Endothelial cell (in vitro differentiated cells): Measurements from ENCODE around the gene DLG1. TPM values are rescaled to one million over a fixed set of nuclear protein-coding genes. Genes with fewer than 3 reads are reported as not detected.

Experiments
- DNase-seq: peaks from one replicate; pipeline ENCODE4 v3.0.0; 2021; ENCODE audit warnings: low spot score
- H3K27ac Mint-ChIP-seq: one replicate; pipeline ENCODE4 v1.8.0; 2021; ENCODE audit warnings: mixed read lengths, inconsistent platforms; ENCODE audit not compliant: unreplicated experiment
- H3K27me3 Mint-ChIP-seq: one replicate; pipeline ENCODE4 v1.8.0; 2021; ENCODE audit warnings: mild to moderate bottlenecking, moderate library complexity, mixed read lengths, inconsistent platforms; ENCODE audit not compliant: unreplicated experiment
- H3K36me3 Mint-ChIP-seq: one replicate; pipeline ENCODE4 v1.8.0; 2021; ENCODE audit warnings: mild to moderate bottlenecking, low read depth, mixed read lengths, inconsistent platforms; ENCODE audit not compliant: unreplicated experiment
- H3K4me1 Mint-ChIP-seq: one replicate; pipeline ENCODE4 v1.8.0; 2021; ENCODE audit warnings: mild to moderate bottlenecking, mixed read lengths, inconsistent platforms; ENCODE audit not compliant: unreplicated experiment
- H3K4me3 Mint-ChIP-seq: one replicate; pipeline ENCODE4 v1.8.0; 2021; ENCODE audit warnings: mild to moderate bottlenecking, mixed read lengths, inconsistent platforms; ENCODE audit not compliant: unreplicated experiment
- H3K9me3 Mint-ChIP-seq: one replicate; pipeline ENCODE4 v1.8.0; 2021; ENCODE audit warnings: mixed read lengths, inconsistent platforms; ENCODE audit not compliant: unreplicated experiment
- total RNA-seq: library from RNA; stranded (reverse); fragmentation: NEBNext Ultra II Directional; extraction: Animal tissue kit (Norgen Biotek cat#: 25700); gene quantifications from one replicate; pipeline ENCODE4 v1.2.1, GENCODE V29; 2021; ENCODE audit not compliant: unreplicated experiment
- TF ChIP-seq, protein P1 (sequence below): fragments of 200-600 bp; sonication (generic); IDR thresholded peaks from one replicate; pipeline ENCODE4 v1.5.0; 2021; ENCODE audit warnings: antibody characterized with exemption; ENCODE audit not compliant: unreplicated experiment

DLG1 gene
- total RNA-seq, 1 donor from 2014 or later = 75.5 TPM

DNA sequence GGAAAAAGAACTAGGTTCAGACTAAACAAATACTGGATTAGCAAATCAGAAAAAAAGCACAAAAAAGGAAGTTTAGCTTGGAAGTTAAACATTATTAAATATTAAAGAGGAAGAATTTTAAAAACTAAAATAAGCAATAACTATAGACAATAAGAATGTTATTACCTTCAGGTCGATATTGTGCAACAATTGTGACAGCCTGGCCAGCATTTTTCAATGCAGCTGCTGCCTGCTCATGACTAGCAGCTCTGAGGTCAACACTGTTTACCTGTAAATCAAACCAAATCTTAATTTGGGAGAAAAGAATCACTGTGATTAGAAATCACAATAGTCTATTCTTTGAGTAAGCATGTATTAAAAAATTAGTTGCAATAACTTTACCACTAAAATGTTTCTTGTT is 193.7 kb downstream of the DLG1 start:
- DNase-seq = no peak
- Mint-ChIP-seq H3K27ac (no peak overlapping the region), H3K36me3 (no peaks in the 10 kb centered on the region), H3K27me3 (no peaks in the 10 kb centered on the region), H3K9me3 (no peaks in the 10 kb centered on the region), H3K4me1 (no peaks in the 10 kb centered on the region), H3K4me3 (no peak overlapping the region)
- TF ChIP-seq, protein P1, sequence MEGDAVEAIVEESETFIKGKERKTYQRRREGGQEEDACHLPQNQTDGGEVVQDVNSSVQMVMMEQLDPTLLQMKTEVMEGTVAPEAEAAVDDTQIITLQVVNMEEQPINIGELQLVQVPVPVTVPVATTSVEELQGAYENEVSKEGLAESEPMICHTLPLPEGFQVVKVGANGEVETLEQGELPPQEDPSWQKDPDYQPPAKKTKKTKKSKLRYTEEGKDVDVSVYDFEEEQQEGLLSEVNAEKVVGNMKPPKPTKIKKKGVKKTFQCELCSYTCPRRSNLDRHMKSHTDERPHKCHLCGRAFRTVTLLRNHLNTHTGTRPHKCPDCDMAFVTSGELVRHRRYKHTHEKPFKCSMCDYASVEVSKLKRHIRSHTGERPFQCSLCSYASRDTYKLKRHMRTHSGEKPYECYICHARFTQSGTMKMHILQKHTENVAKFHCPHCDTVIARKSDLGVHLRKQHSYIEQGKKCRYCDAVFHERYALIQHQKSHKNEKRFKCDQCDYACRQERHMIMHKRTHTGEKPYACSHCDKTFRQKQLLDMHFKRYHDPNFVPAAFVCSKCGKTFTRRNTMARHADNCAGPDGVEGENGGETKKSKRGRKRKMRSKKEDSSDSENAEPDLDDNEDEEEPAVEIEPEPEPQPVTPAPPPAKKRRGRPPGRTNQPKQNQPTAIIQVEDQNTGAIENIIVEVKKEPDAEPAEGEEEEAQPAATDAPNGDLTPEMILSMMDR = no peak

DNA sequence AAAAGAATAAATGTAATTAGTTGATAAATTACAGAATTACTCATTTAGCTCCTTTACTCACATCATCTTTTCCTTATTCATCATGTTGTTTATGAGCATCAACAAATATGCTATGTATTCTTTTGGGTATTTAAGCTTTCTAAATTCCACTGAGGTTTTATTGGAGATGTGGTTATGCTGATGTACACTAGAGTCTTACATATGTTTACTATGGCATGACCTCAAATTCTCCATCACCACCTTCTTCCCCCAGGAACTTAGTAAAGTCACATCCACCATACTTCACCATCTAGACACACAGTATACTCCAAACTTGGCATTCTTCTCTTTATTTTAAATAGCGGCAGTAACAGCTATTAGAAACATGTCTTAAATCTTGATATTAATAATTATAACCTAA is 194.6 kb downstream of the DLG1 start:
- Mint-ChIP-seq H3K4me3 (no peak overlapping the region), H3K36me3 (no peaks in the 10 kb centered on the region), H3K27ac (no peak overlapping the region), H3K9me3 (no peaks in the 10 kb centered on the region), H3K4me1 (no peaks in the 10 kb centered on the region), H3K27me3 (no peaks in the 10 kb centered on the region)
- TF ChIP-seq, protein P1 = no peak
- DNase-seq = no peak

- TF ChIP-seq, protein P1 = no peak
- H3K4me3 Mint-ChIP-seq = no peak overlapping the region
- no peaks in the 10 kb centered on the region for H3K9me3 Mint-ChIP-seq
- no peak overlapping the region for H3K27ac Mint-ChIP-seq
- no peak for DNase-seq
- no peaks in the 10 kb centered on the region for H3K27me3 Mint-ChIP-seq
- no peaks in the 10 kb centered on the region for H3K36me3 Mint-ChIP-seq
- H3K4me1 Mint-ChIP-seq = peaks cover 7% of the 10 kb centered on the region
Measured at GRCh38 chr3:197093871-197094270, 204.5 kb downstream of the DLG1 start.

DNA sequence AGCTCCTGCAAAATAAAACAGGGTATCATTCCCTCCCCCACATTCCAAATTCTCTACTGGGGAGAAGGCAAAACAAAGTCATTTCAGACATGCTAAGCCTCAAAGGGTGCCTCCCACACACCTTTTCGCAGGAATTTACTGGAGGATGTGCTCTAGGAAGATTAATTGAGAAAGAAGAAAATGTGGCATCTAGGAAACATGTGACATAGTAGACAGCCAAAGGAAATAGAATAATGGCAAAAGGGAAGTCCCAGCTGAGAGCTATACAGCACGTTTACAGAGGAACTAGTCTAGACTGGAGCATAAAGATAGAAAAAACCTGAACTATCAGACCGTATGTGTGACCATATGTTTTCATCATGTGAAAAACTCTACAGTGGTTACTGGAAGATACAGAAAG is 210.0 kb downstream of the DLG1 start:
- no peak overlapping the region for H3K4me3 Mint-ChIP-seq
- TF ChIP-seq, protein P1 = no peak
- no peaks in the 10 kb centered on the region for H3K36me3 Mint-ChIP-seq
- DNase-seq = no peak
- peaks cover 10% of the 10 kb centered on the region for H3K4me1 Mint-ChIP-seq
- H3K27me3 Mint-ChIP-seq = no peaks in the 10 kb centered on the region
- H3K27ac Mint-ChIP-seq = peak overlapping the region; percentile 7
- no peaks in the 10 kb centered on the region for H3K9me3 Mint-ChIP-seq

GRCh38 chr3:197085137-197085536 is 213.3 kb downstream of the DLG1 start:
- TF ChIP-seq, protein P1 = no peak
- no peak for DNase-seq
- no peaks in the 10 kb centered on the region for H3K27me3 Mint-ChIP-seq

More at GRCh38 chr3:197085137-197085536, 213.3 kb downstream of the DLG1 start:
- Mint-ChIP-seq H3K4me3 (no peak overlapping the region), H3K36me3 (no peaks in the 10 kb centered on the region), H3K4me1 (peaks cover 10% of the 10 kb centered on the region), H3K9me3 (no peaks in the 10 kb centered on the region), H3K27ac (no peak overlapping the region)
